ENCODE data around the gene MISP.
A peak's percentile ranks its signal among the peaks of the same experiment; 100 is the strongest.

Gene MISP

GRCh38 chr19:796692-797527 lies 46.0 kb downstream of the MISP start, which contains the start of gene PTBP1:
PTBP1 (plus strand) TSS chr19:797452; CDS start chr19:797498, 46 bp downstream.
- peak; percentile 100 for DNase-seq (ENCODE audit: low read depth)

DNA sequence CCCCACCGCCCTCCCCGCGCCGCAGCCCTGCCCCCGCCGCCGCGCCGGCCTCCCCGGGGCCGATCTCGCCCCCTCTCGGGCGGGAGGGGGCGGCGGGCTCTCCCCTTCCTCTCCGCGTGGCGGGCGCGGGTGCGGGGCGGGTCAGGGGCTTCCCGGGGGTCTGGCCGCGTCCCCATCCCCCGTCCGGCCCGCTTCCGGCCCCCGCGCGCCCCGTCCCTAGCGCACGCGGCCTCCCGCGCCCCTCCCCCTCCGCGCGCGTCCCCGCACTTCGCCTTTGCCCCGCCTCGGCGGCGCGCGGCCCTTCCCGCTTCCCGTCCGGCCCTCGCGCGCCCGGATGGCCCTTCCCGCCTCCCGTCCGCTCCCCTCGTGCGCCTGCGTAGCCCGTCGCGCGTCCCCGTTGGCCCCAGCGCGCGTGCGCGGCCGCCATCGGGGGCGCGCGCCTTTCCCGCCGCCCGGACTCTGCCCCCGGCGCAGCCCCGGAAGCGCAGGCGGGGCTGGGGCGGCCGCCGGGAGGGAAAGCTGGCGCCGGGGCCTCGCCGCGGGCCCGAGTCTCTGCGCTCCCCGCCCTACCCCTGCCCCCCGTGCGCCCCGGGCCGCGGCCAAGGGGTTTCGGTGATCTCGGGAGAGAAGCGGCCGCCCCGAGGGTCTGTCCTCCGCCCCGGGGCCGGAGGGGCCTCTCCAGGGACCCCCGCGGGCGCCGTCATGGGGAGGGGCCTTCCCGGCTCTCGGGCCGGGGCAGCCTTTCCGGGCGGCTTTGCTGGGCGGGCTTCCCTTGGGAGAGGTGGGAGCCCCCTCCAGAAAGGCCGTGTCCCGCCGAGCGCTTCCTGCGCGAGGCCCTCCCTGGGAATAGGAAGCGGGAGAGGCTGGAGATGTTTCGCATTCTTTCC lies 46.9 kb downstream of the MISP start:
- peak; percentile 79 for DNase-seq (ENCODE audit: low read depth)

DNA sequence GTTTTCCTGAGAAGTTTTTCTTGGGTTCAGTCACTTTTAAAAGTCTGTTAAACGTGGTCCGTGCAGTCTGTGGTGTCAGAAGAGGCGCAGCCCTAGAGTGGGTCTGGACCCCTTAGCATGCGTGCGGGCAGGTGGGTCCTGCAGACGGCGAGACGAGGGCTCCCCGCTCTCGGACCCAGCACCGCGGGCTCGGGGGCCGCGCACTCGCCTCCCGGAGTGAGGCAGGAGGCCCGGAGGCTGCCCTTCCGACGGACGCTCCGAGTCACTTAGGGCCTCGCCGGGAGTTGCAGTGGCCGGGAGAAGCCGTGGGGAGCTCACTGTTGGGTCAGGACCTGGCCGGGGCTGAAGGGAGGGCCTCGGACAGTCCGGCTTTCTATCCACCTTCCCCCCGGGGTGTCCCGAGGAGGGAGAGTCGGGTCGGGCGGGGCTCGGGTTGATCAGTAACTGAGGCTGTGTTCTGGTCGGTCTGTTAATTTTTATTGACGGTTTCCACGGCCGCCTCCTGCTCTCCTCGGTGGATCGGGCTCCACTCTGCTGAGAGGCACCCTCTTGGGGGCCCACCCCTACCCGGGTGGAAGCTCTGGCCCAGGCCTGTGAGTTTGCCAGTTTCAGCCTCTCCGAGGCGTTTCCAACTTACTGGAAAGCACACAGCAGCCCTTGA lies 47.6 kb downstream of the MISP start:
- DNase-seq (ENCODE audit: low read depth), result no peak

- DNase-seq (ENCODE audit: low read depth), result no peak
Measured at GRCh38 chr19:799076-799881, 48.4 kb downstream of the MISP start.

GRCh38 chr19:800360-801029 lies 49.6 kb downstream of the MISP start:
- DNase-seq (ENCODE audit: low read depth), result no peak

DNA sequence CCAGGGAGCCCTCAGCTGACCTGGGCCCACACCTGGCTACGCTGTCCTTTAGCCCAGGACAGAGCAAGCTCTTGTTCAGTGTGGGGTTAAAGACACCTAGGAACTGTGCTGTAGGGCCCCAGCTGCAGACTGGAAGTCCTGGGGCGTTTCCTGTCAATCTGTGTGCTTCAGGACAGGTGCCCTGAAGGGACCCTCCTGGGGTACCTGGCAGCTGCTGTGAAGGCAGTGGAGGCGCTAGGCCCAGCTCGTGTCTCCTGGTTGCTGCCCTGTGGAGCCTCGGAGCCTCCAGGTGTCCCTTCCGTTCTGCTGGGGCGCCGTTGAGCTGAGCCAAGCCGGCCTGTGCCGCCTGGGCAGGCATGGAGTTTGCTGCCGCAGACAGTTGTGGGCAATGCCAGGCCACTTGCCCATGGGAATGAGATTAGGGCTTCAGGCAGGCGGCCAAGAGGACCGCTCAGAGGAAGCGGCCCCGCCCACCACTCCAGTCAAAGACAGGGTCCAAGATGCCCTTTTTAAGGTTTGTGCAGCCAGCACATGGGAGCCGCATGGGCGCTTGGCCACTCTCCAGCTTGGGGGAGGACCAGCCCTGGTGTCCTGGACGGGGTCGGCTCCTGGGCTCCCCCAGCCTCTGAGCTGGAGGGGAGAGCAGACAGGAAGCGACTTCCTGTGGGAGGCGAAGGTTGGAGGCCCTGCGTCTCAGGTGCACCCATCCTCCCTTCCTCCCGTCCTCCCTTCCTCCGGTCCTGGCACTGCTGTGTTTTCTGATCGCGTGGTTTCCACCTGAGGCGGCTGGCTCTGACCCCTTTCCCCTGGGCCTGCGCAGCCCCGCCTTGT lies 50.3 kb downstream of the MISP start:
- no peak for DNase-seq (ENCODE audit: low read depth)

DNA sequence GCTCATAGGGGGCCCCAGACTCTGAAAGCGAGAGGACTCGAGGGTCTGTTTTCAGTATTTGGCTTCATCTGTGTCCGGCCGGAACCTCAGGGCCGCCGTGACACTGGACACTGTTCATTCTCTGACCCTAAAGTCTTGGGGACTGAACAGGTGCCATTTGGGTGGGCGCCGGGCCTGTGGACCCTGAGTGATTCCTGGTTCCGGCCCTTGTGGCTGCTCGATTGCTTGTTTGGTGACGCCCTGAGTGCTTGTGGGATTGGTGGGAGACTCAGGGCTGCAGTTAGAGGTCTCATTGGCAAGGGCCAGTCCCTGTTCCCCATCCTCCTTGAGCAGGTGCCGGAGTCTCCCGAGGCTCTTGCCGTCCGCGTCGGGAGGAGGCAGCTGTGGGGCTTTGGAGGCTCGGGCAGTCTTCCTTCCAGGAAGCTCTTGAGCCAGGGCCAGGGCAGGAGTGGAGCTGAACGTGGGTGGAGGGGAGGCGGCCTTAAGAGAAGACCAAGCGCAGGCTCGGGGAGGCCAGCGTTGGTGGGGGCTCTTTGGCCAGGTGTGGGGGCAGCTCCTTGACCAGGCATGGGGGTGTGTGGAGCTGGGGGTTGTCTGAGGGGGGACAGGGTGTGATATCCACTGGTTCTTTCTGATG lies 51.1 kb downstream of the MISP start:
- no peak for DNase-seq (ENCODE audit: low read depth)

DNA sequence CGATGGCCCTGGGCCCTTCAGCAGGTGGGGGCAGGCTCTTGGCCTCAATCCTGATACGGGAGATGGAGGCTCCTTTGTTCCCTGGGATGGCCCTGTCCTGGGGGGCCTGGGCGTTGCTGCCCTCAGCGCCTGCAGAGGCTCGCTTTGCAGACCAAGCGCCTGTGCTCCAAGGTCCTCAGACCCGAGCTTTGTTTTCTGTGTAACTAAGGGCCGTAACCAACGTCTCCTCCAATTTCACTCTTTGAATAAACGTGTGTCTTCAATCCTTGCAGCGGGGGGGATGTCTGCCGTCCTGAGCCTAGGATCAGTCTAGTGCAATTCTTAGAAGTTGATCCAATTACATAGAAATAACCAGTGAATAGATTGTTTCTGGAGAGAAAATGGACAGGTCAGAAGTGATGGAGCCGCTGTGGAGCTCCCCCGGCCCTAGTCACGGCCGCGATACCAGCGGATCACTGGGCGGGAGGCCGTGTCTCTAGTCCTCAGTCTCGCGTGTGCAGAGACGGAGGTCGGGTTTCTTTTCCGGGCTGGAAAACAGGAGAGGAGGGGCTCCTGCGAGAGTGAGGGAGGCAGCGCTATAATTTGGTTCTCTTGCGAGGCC lies 51.7 kb downstream of the MISP start:
- no peak for DNase-seq (ENCODE audit: low read depth)

- no peak for DNase-seq (ENCODE audit: low read depth)
Measured at GRCh38 chr19:803099-803561, 52.2 kb downstream of the MISP start.

DNA sequence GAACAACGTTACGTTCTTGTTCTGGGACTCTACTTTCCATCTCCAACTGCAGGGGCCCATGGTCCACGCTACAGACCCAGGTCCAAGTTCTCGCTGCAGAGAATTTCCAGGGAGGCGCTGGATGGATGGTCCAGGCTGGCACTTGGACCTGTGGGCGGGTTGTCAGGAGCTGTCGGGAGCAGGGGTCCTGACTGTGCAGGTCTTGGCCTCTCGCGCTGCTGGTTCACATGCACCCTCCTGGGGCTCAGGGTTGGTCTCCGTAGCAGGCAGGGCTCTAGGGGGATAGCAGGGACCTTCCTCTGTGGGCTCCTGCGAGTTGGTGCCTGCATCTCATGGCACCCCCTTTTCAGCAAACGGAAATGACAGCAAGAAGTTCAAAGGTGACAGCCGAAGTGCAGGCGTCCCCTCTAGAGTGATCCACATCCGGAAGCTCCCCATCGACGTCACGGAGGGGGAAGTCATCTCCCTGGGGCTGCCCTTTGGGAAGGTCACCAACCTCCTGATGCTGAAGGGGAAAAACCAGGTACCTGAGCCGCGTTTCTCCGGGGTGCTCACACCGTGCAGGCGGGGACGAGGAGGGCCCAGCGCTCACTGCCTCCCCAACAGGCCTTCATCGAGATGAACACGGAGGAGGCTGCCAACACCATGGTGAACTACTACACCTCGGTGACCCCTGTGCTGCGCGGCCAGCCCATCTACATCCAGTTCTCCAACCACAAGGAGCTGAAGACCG lies 52.9 kb downstream of the MISP start:
- no peak for DNase-seq (ENCODE audit: low read depth)

- no peak for DNase-seq (ENCODE audit: low read depth)
Measured at GRCh38 chr19:804419-805165, 53.7 kb downstream of the MISP start.

DNA sequence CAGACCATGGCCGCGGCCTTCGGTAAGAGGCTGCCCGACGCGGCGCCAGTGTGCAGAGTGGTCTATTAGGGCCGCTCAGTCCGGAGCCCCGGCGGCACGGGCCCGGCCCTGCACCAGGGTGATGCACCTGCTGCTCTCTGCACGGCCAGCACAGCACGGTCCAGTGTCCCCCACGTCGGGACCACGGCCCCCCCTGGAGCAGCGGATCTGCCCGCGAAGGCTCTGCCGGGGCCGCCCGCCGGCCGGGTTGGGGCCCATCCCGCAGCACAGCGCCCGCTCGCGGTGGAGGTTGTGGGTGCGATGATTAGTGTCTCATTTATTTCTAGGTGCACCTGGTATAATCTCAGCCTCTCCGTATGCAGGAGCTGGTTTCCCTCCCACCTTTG lies 54.2 kb downstream of the MISP start:
- DNase-seq (ENCODE audit: low read depth), result no peak

- DNase-seq (ENCODE audit: low read depth), result no peak
Measured at GRCh38 chr19:805600-806550, 55.0 kb downstream of the MISP start.

DNA sequence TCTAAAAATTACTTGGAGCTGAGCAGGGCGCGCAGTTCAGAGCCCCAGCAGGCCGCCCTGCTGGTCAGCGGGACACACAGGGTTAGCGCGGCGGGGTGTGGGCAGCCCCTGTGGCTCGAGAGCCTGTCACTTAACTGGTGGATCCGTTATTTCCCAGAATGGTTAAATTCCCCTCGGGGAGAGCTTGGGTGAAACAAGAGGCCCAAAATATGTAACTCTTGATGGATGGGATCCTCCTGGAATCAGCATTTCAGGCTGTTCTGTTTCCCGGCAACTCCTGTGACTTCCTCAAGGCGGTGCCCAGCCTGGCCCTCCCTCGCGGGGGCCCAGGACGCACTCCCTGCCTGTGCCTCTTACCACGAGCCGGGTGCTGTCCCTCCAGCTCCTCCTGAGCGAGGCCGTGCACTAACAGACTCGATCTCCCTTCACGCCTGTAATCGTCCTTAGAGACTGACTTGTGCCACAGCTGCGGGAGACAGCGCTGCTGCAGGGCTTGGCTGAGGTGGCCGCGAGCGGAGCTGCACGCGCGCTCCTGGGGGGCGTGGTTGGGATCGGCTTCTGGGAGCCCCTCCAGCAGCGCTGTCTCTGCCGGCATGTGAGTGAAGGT lies 56.0 kb downstream of the MISP start:
- no peak for DNase-seq (ENCODE audit: low read depth)

DNA sequence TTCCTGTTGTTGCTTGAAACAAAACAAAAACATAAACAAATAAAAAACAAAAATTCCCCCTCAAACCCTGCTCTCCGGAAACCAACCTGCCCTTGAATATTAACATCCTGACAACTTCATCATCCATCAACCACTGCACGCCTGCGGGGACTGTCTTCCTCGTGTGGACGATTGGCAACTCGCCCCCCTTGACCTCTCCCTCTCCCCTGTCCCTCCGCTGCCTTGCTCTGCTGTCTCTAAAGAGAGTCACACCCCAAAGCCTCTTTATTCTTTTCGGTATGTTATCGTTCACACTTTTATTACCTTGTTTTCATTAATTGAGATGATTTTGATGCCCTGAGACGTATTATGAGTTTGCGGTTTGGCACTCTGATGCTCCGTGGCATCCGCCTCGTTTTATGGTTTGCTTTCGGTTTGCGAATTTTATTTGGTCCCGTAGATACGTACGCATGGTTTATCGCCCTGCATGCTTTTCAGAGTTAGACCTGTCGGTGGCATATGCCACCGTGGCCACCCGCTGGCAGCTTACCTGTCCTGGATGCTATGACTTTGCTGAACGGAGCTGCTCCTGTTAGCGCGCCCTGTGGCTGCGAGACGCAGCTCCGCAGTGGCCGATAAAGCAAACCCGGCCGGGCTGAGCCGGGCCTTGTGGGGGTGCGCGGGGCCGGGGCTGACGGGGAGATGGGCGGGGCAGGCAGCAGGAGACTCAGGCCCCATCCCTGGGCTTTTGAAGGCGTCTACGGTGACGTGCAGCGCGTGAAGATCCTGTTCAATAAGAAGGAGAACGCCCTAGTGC lies 56.9 kb downstream of the MISP start:
- DNase-seq (ENCODE audit: low read depth), result no peak
